ENCODE results near the gene PTEN. TPM values are rescaled to one million over a fixed set of nuclear protein-coding genes. Genes with fewer than 3 reads are reported as not detected.

PTEN gene
- total and polyA plus RNA-seq, 9 of the 15 experiments (the other 6 are each of a cell fraction or from before 2014, with no cell fraction given) = 8.4 to 56.9 (median 22.2) TPM

GRCh38 chr10:87829986-87830729 is 33.3 kb upstream of the PTEN start:
- DNase-seq (ENCODE audit: extremely low read depth in 1 of 4, low spot score in 3 of 4) (no peak), ATAC-seq (no peak), FAIRE-seq (no peak)
- H3K4me3 ChIP-seq = no peak overlapping the region
- H3K27ac ChIP-seq (ENCODE audit: extremely low read depth, low read depth, low read length) = no peak overlapping the region
- no peaks in the 10 kb centered on the region for H3K79me2 ChIP-seq (ENCODE audit: control insufficient read depth, insufficient read depth, low read length)
- no peaks in the 10 kb centered on the region for H3K9me1 ChIP-seq (ENCODE audit: control insufficient read depth, insufficient read depth, low read length)
- H3K27me3 ChIP-seq (ENCODE audit: control insufficient read depth in 2 of 2, insufficient read depth in 2 of 2, low read length in 2 of 2) = no peaks in the 10 kb centered on the region
- no peaks in the 10 kb centered on the region for H4K20me1 ChIP-seq (replicated peaks; ENCODE audit: control insufficient read depth, insufficient read depth, low read length)
- intact Hi-C loops (cut with micrococcal nuclease) = no loop called here
- H3K9ac ChIP-seq (ENCODE audit: insufficient read depth in 1 of 2, low read depth in 2 of 2, low read length in 2 of 2) = no peak overlapping the region
- ChIA-PET CTCF (ENCODE audit: low intra/inter-chr PET ratio) (no interaction called here), POLR2A (no interaction called here)
- H2AFZ ChIP-seq (ENCODE audit: low read depth, low read length) = no peak overlapping the region
- no peaks in the 10 kb centered on the region for H3K4me1 ChIP-seq (replicated peaks in 1 of 2; ENCODE audit: control insufficient read depth in 2 of 2, insufficient read depth in 2 of 2, low read length in 2 of 2)
- in situ Hi-C loops (cut with MboI) = no loop called here
- H3K4me2 ChIP-seq (ENCODE audit: insufficient read depth, low read length) = no peak overlapping the region
- no peaks in the 10 kb centered on the region for H3K9me3 ChIP-seq (replicated peaks; ENCODE audit: control insufficient read depth, insufficient read depth, low read depth, low read length)
- no TSS peak for BruUV-seq (replicated peaks)
- H3K36me3 ChIP-seq (ENCODE audit: control insufficient read depth, insufficient read depth, low read length) = no peaks in the 10 kb centered on the region
- TF ChIP-seq CBX5 (IDR thresholded peaks at IDR 0.05; ENCODE audit: borderline replicate concordance, low read depth) (no peak), ZKSCAN3 (CRISPR knock-in tag; IDR thresholded peaks at IDR 0.05) (no peak), POLR2G (IDR thresholded peaks at IDR 0.05; ENCODE audit: low read depth, low read length) (no peak), MLLT1 (IDR thresholded peaks at IDR 0.05) (no peak), ZBTB43 (CRISPR knock-in tag; IDR thresholded peaks at IDR 0.05) (no peak), CC2D1A (IDR thresholded peaks at IDR 0.05) (no peak), MXI1 (IDR thresholded peaks at IDR 0.05; ENCODE audit: low read depth, low read length) (no peak), HNRNPUL1 (IDR thresholded peaks at IDR 0.05; ENCODE audit: low read length) (no peak), TFE3 (CRISPR knock-in tag; IDR thresholded peaks at IDR 0.05) (no peak)

All from K562 (cell line).